DOHH2 (cell line): ENCODE results near the gene CHCHD6.

ENCODE experiments used
- H3F3A ChIP-seq: fragments of 200-600 bp; sonication (generic), shearing (Covaris generic); 2 replicates; pipeline ENCODE4 v1.6.0; 2016; ENCODE audit warnings: antibody characterized with exemption, mild to moderate bottlenecking; ENCODE audit not compliant: control insufficient read depth, insufficient read depth
- H3K27ac ChIP-seq: fragments of 200-600 bp; sonication (generic); 2 replicates; pipeline ENCODE4 v1.5.1; 2014; ENCODE audit warnings: low read depth, mild to moderate bottlenecking, low read length, moderate library complexity
- H3K27me3 ChIP-seq: fragments of 200-600 bp; sonication (generic); 2 replicates; pipeline ENCODE4 v1.6.1; 2014; ENCODE audit warnings: mild to moderate bottlenecking, low read length, mixed read lengths; ENCODE audit not compliant: control insufficient read depth
- H3K36me3 ChIP-seq: fragments of 200-600 bp; sonication (generic); 2 replicates; pipeline ENCODE4 v1.6.1; 2014; ENCODE audit warnings: mild to moderate bottlenecking, low read length, moderate library complexity, mixed read lengths; ENCODE audit not compliant: control insufficient read depth
- H3K4me1 ChIP-seq: fragments of 200-600 bp; sonication (generic); 2 replicates; pipeline ENCODE4 v1.6.1; 2014; ENCODE audit warnings: mild to moderate bottlenecking, low read length, mixed read lengths; ENCODE audit not compliant: control insufficient read depth
- H3K4me2 ChIP-seq: fragments of 200-600 bp; sonication (generic); 2 replicates; pipeline ENCODE4 v1.6.0; 2014; ENCODE audit warnings: mild to moderate bottlenecking, low read length, moderate library complexity
- H3K4me3 ChIP-seq: fragments of 200-600 bp; sonication (generic); 2 replicates; pipeline ENCODE4 v1.5.1; 2014; ENCODE audit warnings: mild to moderate bottlenecking, low read length, mixed read lengths
- H3K79me2 ChIP-seq: fragments of 200-600 bp; sonication (generic); 2 replicates; pipeline ENCODE4 v1.6.1; 2014; ENCODE audit warnings: mild to moderate bottlenecking, low read length, mixed read lengths; ENCODE audit not compliant: control insufficient read depth
- H3K9me2 ChIP-seq: fragments of 200-600 bp; sonication (generic); replicated peaks from 2 replicates; pipeline ENCODE4 v1.6.1; 2014; ENCODE audit warnings: mild to moderate bottlenecking, low read length, mixed read lengths; ENCODE audit not compliant: control insufficient read depth
- H3K9me3 ChIP-seq: fragments of 200-600 bp; sonication (generic); 2 replicates; pipeline ENCODE4 v1.6.1; 2014; ENCODE audit warnings: antibody characterized with exemption, low read length, mixed read lengths; ENCODE audit not compliant: control insufficient read depth, insufficient read depth
- H4K20me1 ChIP-seq: fragments of 200-600 bp; sonication (generic); 2 replicates; pipeline ENCODE4 v1.6.0; 2014; ENCODE audit warnings: low read depth, mild to moderate bottlenecking, antibody characterized with exemption, low read length, moderate library complexity; ENCODE audit not compliant: control insufficient read depth, insufficient read depth
- CTCF ChIP-seq: fragments of 200-600 bp; sonication (generic); IDR thresholded peaks from one replicate; pipeline ENCODE4 v1.5.1; 2014; ENCODE audit warnings: antibody characterized with exemption, mild to moderate bottlenecking, low read depth, low read length; ENCODE audit not compliant: poor library complexity, severe bottlenecking
- EZH2phosphoT487 ChIP-seq: fragments of 200-600 bp; sonication (generic); IDR thresholded peaks from 2 replicates; pipeline ENCODE4 v1.6.1; 2017; ENCODE audit warnings: borderline replicate concordance, mild to moderate bottlenecking, antibody characterized with exemption, low read length, moderate library complexity, mixed read lengths

The CHCHD6 gene

GRCh38 chr3:126926684-126927400, 222.8 kb downstream of the CHCHD6 start:
- Histone ChIP-seq H3F3A (no peaks in the 10 kb centered on the region), H3K36me3 (no peaks in the 10 kb centered on the region), H3K4me3 (no peak overlapping the region), H3K79me2 (no peaks in the 10 kb centered on the region), H3K27me3 (no peaks in the 10 kb centered on the region), H3K4me2 (no peak overlapping the region), H4K20me1 (no peaks in the 10 kb centered on the region), H3K27ac (no peak overlapping the region), H3K9me3 (no peaks in the 10 kb centered on the region), H3K4me1 (no peaks in the 10 kb centered on the region), H3K9me2 (no peaks in the 10 kb centered on the region)
- TF ChIP-seq EZH2phosphoT487, result no peak
- TF ChIP-seq CTCF, result no peak

- Histone ChIP-seq H3K4me2 (no peak overlapping the region), H3K27me3 (no peaks in the 10 kb centered on the region), H4K20me1 (no peaks in the 10 kb centered on the region), H3K4me1 (no peaks in the 10 kb centered on the region), H3K9me3 (no peaks in the 10 kb centered on the region), H3K36me3 (no peaks in the 10 kb centered on the region), H3K9me2 (no peaks in the 10 kb centered on the region), H3F3A (no peaks in the 10 kb centered on the region), H3K4me3 (no peak overlapping the region), H3K79me2 (no peaks in the 10 kb centered on the region), H3K27ac (no peak overlapping the region)
- TF ChIP-seq CTCF, result no peak
- no peak for TF ChIP-seq EZH2phosphoT487
Measured at GRCh38 chr3:126927401-126927750, 223.3 kb downstream of the CHCHD6 start.

GRCh38 chr3:126927846-126928245, 223.8 kb downstream of the CHCHD6 start:
- TF ChIP-seq EZH2phosphoT487 (no peak), CTCF (no peak)
- Histone ChIP-seq H3K4me2 (no peak overlapping the region), H3K36me3 (no peaks in the 10 kb centered on the region), H3K9me2 (no peaks in the 10 kb centered on the region), H3K27me3 (no peaks in the 10 kb centered on the region), H3K4me3 (no peak overlapping the region), H3K4me1 (no peaks in the 10 kb centered on the region), H3K79me2 (no peaks in the 10 kb centered on the region), H4K20me1 (no peaks in the 10 kb centered on the region), H3K27ac (no peak overlapping the region), H3K9me3 (no peaks in the 10 kb centered on the region), H3F3A (no peaks in the 10 kb centered on the region)
